K562 (cell line): Measurements from ENCODE around the gene BMAL1. TPM values are rescaled to one million over a fixed set of nuclear protein-coding genes. Genes with fewer than 3 reads are reported as not detected.

Experiments
- ATAC-seq: fragments of 200-7000 bp; cut with Tn5 transposase; 3 replicates; pipeline ENCODE4 v1.9.1; 2020; ENCODE audit warnings: moderate library complexity
- BruUV-seq: library from RNA; stranded (reverse); fragments of 400-500 nt; replicated peaks from 2 replicates; lab custom pipeline; 2021; lab: Mats Ljungman, UMichigan
- CTCF ChIA-PET: fragments of 300-600 bp; formaldehyde crosslinking; extraction: SDS; loops from one replicate; lab custom pipeline; 2021; ENCODE audit warnings: low intra/inter-chr PET ratio; lab: Yijun Ruan, JAX
- POLR2A ChIA-PET: fragments of 300-600, 350-650 bp; sonication (Branson Sonifier 250); formaldehyde crosslinking; extraction: SDS; loops from one replicate; lab custom pipeline; 2021; ENCODE audit warnings: antibody characterized with exemption, inconsistent platforms; lab: Yijun Ruan, JAX
- DNase-seq, 4 experiments: peaks; one replicate each; pipeline versions ENCODE4 v3.0.0 to v3.0.0-alpha.2; 2011 to 2018; ENCODE audit warnings: low spot score in 3 of 4, mixed read lengths in 3 of 4; ENCODE audit errors: extremely low read depth in 1 of 4
- FAIRE-seq: peaks from 2 replicates; lab custom pipeline; 2011; peaks lifted over from hg19 to GRCh38; lab: Jason Lieb, UNC
- H2AFZ ChIP-seq: 2 replicates; pipeline ENCODE4 v1.6.0; 2011; ENCODE audit warnings: low read depth, low read length, control low read depth, inconsistent platforms
- H3K27ac ChIP-seq: fragments of 200-600 bp; 3 replicates; pipeline ENCODE4 v1.8.0; 2011; ENCODE audit warnings: low read depth, mild to moderate bottlenecking, control low read depth, inconsistent platforms, low read length, moderate library complexity, mixed read lengths; ENCODE audit errors: extremely low read depth
- H3K27me3 ChIP-seq, 2 experiments: fragments of 300-600 bp in 1 of 2; 2 replicates in 1 of 2; 3 replicates in 1 of 2; pipeline versions ENCODE4 v1.6.0 to v1.8.0; 2011; ENCODE audit warnings: inconsistent platforms in 2 of 2, low read length in 2 of 2, mild to moderate bottlenecking in 1 of 2, mixed read lengths in 1 of 2, moderate library complexity in 1 of 2; ENCODE audit not compliant: control insufficient read depth in 2 of 2, insufficient read depth in 2 of 2
- H3K36me3 ChIP-seq: fragments of 300-600 bp; 3 replicates; pipeline ENCODE4 v1.8.0; 2011; ENCODE audit warnings: mild to moderate bottlenecking, low read length, inconsistent platforms; ENCODE audit not compliant: control insufficient read depth, insufficient read depth
- H3K4me1 ChIP-seq, 2 experiments: fragments of 200-600 bp in 1 of 2; replicated peaks in 1 of 2; 2 replicates in 1 of 2; 3 replicates in 1 of 2; pipeline versions ENCODE4 v1.5.1 to v1.8.0; 2011; ENCODE audit warnings: inconsistent platforms in 2 of 2, low read length in 2 of 2, mild to moderate bottlenecking in 1 of 2, mixed read lengths in 1 of 2, moderate library complexity in 1 of 2; ENCODE audit not compliant: control insufficient read depth in 2 of 2, insufficient read depth in 2 of 2
- H3K4me2 ChIP-seq: 2 replicates; pipeline ENCODE4 v1.6.1; 2011; ENCODE audit warnings: low read length, control low read depth, inconsistent platforms, mixed read lengths; ENCODE audit not compliant: insufficient read depth
- H3K4me3 ChIP-seq: fragments of 200-600 bp; sonication (generic), shearing (Covaris generic); 2 replicates; pipeline ENCODE4 v1.5.1; 2016; ENCODE audit warnings: control low read depth, inconsistent platforms
- H3K79me2 ChIP-seq: fragments of 200-600 bp; 3 replicates; pipeline ENCODE4 v1.8.0; 2011; ENCODE audit warnings: low read length, inconsistent platforms; ENCODE audit not compliant: control insufficient read depth, insufficient read depth
- H3K9ac ChIP-seq, 2 experiments: 2 replicates each; pipeline versions ENCODE4 v1.6.0 to v1.6.1; 2011; ENCODE audit warnings: low read depth in 2 of 2, low read length in 2 of 2, control low read depth in 1 of 2, inconsistent platforms in 1 of 2, mild to moderate bottlenecking in 1 of 2, mixed read lengths in 1 of 2; ENCODE audit not compliant: insufficient read depth in 1 of 2
- H3K9me1 ChIP-seq: one replicate; pipeline ENCODE4 v1.6.0; 2011; ENCODE audit warnings: inconsistent platforms, mild to moderate bottlenecking, low read length, moderate library complexity; ENCODE audit not compliant: control insufficient read depth, insufficient read depth
- H3K9me3 ChIP-seq: replicated peaks from 2 replicates; pipeline ENCODE4 v1.5.1; 2011; ENCODE audit warnings: low read depth, low read length, inconsistent platforms; ENCODE audit not compliant: control insufficient read depth, insufficient read depth
- H4K20me1 ChIP-seq: replicated peaks from 2 replicates; pipeline ENCODE4 v1.6.1; 2011; ENCODE audit warnings: low read length, inconsistent platforms, mixed read lengths; ENCODE audit not compliant: control insufficient read depth, insufficient read depth
- ETV6 ChIP-seq, 3 experiments: fragments of 150-350 bp in 1 of 3; sonication (generic) in 1 of 3; formaldehyde crosslinking in 1 of 3; IDR thresholded peaks; 2 replicates each; pipeline versions ENCODE4 v1.6.1 to v1.8.0; 2014 to 2022; ENCODE audit warnings: borderline replicate concordance in 2 of 3, low read depth in 2 of 3, antibody characterized with exemption in 1 of 3, low read length in 1 of 3, mild to moderate bottlenecking in 1 of 3, missing genetic modification reagents in 1 of 3
- NFIC ChIP-seq: fragments of 450-650 bp; IDR thresholded peaks from 2 replicates; pipeline ENCODE4 v1.6.1; 2017; ENCODE audit warnings: mild to moderate bottlenecking, inconsistent platforms
- RBM34 ChIP-seq: fragments of 200-400 bp; formaldehyde crosslinking; IDR thresholded peaks from 2 replicates; pipeline ENCODE4 v1.6.1; 2018; ENCODE audit warnings: low read length, borderline replicate concordance; ENCODE audit not compliant: insufficient read depth
- WGBS: fragments of 100-300 bp; shearing (Covaris generic); methylation state at CpG from one replicate; pipeline ENCODE4 v1.1.6; 2016; ENCODE audit warnings: low coverage, mixed read lengths; ENCODE audit not compliant: insufficient coverage; ENCODE audit errors: missing lambda C conversion rate; 5-methylcytosine and 5-hydroxymethylcytosine counted together
- in situ Hi-C: fragments of 300-500 bp; cut with MboI; formaldehyde crosslinking; loops from 4 replicates; pipeline ENCODE4 v1.15.0; 2018; ENCODE audit warnings: inconsistent platforms, mixed read lengths
- intact Hi-C: fragments of 100-400 bp; cut with micrococcal nuclease; formaldehyde crosslinking; loops from 2 replicates; pipeline ENCODE4 v1.14.2; 2022
- polyA plus RNA-seq, 8 experiments: library from polyadenylated mRNA; depleted of rRNA in 4 of 8; stranded (reverse) in 5 of 8; unstranded in 3 of 8; fragments of >200 nt; fragmentation: Nextera tagmentation in 2 of 8; fragmentation: Illumina TruSeq in 1 of 8; extraction: Ambion mirVana in 2 of 8; extraction: Trizol in 1 of 8; gene quantifications; 2 replicates each; pipeline versions ENCODE4 v1.2.1 to v1.2.3, GENCODE V29; 2011 to 2014; ENCODE audit warnings: inconsistent platforms in 1 of 8, missing spikeins in 1 of 8
- total RNA-seq, 7 experiments: library from RNA; depleted of rRNA in 6 of 7; stranded (reverse); fragments of >200 nt in 6 of 7; fragmentation: Illumina TruSeq in 2 of 7; extraction: Trizol in 2 of 7; gene quantifications; 2 replicates each; pipeline versions ENCODE4 v1.2.1 to v1.2.3, GENCODE V29; 2011 to 2021; ENCODE audit warnings: low replicate concordance in 1 of 7

Gene BMAL1
- total and polyA plus RNA-seq, 9 of the 15 experiments (the other 6 are each of a cell fraction or from before 2014, with no cell fraction given): 0.14 to 2.4 (median 0.64) TPM

DNA sequence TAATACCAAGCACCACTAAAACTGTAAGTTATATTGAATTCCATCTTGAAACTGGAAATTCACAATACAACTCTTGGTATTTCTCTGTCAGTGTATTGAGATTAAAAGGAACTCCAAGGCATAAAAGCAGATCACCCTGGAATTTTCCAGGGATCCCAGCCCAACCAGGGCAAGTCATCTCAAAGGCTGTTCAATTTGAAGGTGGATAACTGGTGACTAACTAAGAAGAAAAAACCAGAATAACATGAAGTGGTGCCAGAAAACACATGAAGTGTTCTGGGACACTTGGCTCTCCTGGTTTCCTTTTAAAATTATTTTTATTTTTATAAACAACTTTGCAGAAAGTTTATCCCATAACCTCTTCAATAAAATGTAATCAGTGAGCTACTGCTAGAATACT, 7.8 kb upstream of the BMAL1 start:
- intact Hi-C loops: no loop called here
- DNase-seq: no peak
- H3K36me3 ChIP-seq: no peaks in the 10 kb centered on the region
- no peaks in the 10 kb centered on the region for H3K9me1 ChIP-seq
- H2AFZ ChIP-seq: no peak overlapping the region
- H3K4me3 ChIP-seq: no peak overlapping the region
- no peaks in the 10 kb centered on the region for H3K27me3 ChIP-seq
- POLR2A ChIA-PET: no interaction called here
- no peaks in the 10 kb centered on the region for H3K79me2 ChIP-seq
- in situ Hi-C loops: no loop called here
- no peaks in the 10 kb centered on the region for H3K4me1 ChIP-seq
- TF ChIP-seq ETV6 (IDR thresholded peaks at IDR 0.05; ENCODE audit: borderline replicate concordance in 1 of 2, low read depth in 2 of 2, low read length in 1 of 2): no peak
- no peak for TF ChIP-seq ETV6 (CRISPR knock-in tag; IDR thresholded peaks at IDR 0.05; ENCODE audit: borderline replicate concordance)
- no peak for TF ChIP-seq RBM34
- TF ChIP-seq NFIC: no peak
- TF ChIP-seq, all 486 proteins: peak for 0
- FAIRE-seq (no peak), ATAC-seq (no peak)
- Histone ChIP-seq H3K9ac (no peak overlapping the region), H3K9me3 (no peaks in the 10 kb centered on the region), H3K27ac (no peak overlapping the region), H3K4me2 (no peak overlapping the region), H4K20me1 (no peaks in the 10 kb centered on the region)
- no TSS peak for BruUV-seq
- CTCF ChIA-PET: no interaction called here

DNA sequence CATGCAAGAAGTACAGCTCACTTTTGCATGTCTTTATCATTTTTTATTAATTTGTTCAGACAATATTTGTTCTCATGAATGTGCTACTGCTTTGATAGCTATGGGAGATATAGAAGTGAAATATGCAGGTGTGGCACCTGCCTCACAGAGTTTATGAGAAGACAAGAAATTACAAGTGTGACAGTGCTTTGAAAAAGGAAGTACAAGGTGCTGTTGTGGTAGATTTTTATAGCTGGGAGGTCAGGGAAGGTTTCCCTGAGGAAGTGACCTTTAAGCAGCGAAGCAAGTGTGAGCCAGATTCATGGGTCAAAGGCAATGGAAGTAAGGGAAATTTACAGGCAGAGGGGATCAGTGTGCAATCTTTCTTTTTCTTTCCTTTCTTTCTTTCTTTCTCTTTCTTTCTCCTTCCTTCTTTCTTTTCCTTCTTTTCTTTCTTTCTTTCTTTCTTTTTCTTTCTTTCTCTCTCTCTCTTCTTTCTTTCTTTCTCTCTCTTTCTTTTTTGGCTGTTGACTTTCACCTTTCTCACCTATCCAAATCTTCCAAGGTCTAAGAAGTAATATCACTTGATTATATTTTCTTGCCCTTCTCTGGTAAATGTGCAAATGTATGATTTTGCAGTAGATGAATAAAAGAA, 6.4 kb upstream of the BMAL1 start:
- no peak overlapping the region for H3K4me2 ChIP-seq
- no peak overlapping the region for H3K9ac ChIP-seq
- FAIRE-seq (no peak), ATAC-seq (no peak), DNase-seq (no peak)
- no peaks in the 10 kb centered on the region for H4K20me1 ChIP-seq
- BruUV-seq: no TSS peak
- no peak overlapping the region for H3K27ac ChIP-seq
- no peaks in the 10 kb centered on the region for H3K4me1 ChIP-seq
- H2AFZ ChIP-seq: no peak overlapping the region
- in situ Hi-C loops (no loop called here), intact Hi-C loops (no loop called here)
- H3K9me1 ChIP-seq: no peaks in the 10 kb centered on the region
- POLR2A ChIA-PET: no interaction called here
- no peaks in the 10 kb centered on the region for H3K36me3 ChIP-seq
- no peaks in the 10 kb centered on the region for H3K79me2 ChIP-seq
- no peaks in the 10 kb centered on the region for H3K9me3 ChIP-seq
- peaks cover under 1 to 2% of the 10 kb centered on the region in 2 experiments; a peak in 3 of 5 replicates for H3K27me3 ChIP-seq
- H3K4me3 ChIP-seq: no peak overlapping the region
- CTCF ChIA-PET: no interaction called here
- 7% methylated on average over 1 of the region's 1 CpG for WGBS
